HG02885 (cell line): ENCODE data around the gene CRYBB1.
A peak's percentile ranks its signal among the peaks of the same experiment; 100 is the strongest.

Experiments
- ATAC-seq: cut with Tn5 transposase; IDR thresholded peaks from one replicate; pipeline ENCODE4 v1.9.1; 2021; ENCODE audit warnings: mild to moderate bottlenecking; ENCODE audit not compliant: unreplicated experiment, poor library complexity

CRYBB1 gene

DNA sequence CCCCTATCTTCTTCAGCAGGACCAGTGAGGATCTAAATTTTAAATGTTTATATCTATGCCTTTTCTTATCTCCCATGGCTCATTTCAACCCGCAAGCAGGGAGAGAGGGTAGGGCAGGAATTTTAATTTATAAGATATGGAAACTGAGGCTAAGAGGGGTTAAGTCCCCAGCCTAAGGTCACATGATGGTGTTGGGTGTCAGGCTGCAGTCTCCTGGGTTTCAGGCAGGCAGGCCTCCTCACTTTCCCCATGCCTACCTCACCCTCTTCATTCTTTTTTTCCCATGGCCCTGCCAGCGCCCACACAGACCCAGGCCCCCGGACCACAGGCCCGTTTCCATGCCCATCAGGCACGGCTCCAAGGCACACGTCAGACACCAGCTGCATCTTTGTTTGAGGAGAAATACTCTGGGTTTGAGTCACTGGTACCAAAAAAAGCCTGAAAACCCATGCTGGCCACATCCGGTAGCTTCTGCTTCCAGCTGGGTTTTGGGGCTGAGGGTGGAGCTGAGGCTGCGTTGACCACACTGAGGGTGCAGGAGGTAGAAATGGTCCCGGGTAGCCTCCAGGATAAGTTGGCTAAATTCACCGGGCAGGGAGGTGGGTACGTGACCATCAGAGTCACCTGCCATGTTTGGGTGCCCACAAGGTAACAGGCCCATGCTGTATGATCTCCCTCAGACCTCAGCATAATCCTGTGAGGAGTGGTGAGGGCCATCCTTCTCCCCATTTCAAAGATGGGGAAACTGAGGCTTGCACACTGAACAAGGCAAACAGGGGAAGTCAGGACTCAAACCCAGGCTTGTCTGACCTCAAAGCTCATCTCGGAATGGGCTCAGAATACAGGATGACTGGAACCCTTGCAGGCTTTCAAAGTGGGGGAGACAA, 7.5 kb downstream of the CRYBB1 start:
- peak; percentile 88 for ATAC-seq

DNA sequence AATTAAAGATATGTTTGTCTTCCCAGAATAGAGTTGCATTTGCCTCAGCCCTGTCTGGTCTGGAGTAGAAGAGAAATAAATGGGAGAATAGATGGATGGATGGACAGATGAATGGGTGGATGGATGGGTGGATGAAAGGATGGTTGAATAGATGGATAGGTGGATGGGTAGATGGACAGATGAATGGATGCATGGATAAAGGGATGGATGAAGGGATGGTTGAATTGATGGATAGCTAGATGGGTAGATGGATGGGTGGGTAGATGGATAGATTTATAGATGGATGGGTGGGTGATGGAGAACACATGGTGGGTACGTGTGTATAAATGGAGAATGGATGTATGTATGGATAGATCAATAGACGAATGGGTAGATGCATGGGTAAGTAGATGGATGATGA, 8.5 kb downstream of the CRYBB1 start:
- no peak for ATAC-seq

DNA sequence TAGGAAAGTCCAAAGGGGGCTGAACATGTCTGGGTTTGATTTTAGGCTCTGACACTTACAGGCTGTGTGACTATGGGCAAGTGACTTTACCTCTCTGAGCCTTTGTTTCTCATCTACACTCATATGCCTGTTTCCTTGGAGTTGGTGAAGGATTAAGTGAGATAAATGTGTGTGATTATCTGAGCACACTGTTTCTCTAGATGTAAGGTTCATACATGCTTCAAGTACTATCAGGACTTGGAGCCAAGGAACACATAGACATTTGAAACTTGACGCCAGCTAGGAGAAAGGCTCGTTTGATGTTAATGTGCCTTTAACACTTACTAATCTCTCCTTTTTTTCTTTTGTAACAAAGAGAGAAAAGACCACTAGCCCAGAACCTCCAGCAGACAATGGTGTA, 9.7 kb downstream of the CRYBB1 start:
- ATAC-seq = no peak

DNA sequence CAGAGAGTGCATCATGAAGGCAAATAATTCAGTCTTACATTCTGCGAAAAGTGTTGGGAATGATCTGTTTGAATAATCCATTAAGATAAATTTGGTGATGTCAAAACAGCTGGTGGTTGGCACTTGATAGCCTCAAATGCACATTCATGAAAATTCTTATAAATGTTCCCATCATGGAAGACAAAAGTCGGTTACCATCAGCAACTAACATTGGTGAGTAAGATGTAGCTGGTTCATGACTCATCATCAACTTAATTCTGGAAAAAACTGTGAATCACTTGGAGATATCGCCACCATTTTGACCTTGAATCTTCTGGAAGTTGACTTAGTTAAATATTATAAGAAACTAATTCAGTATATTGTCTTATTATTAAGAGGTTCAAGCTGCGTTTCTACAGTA, 11.2 kb downstream of the CRYBB1 start:
- ATAC-seq = no peak

DNA sequence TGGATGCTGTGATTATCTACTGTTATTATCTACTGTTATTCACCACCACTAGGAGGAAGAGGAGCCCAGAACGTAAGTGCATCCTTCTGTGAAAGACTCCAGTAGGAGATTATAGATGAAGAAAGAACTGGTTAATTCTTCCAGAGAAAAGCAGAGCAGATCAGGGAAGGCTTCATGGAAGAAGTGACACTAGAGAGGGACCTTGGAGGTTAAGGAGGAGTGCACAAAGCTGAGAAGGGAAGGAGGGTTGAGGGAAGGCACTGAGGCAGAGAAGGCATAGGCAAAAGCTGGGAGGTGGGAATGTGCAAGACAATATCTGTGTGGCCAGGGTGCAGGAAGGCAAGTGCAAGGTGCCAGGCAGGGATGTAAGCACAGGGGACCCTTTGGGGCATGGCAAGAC, 13.5 kb downstream of the CRYBB1 start:
- no peak for ATAC-seq

DNA sequence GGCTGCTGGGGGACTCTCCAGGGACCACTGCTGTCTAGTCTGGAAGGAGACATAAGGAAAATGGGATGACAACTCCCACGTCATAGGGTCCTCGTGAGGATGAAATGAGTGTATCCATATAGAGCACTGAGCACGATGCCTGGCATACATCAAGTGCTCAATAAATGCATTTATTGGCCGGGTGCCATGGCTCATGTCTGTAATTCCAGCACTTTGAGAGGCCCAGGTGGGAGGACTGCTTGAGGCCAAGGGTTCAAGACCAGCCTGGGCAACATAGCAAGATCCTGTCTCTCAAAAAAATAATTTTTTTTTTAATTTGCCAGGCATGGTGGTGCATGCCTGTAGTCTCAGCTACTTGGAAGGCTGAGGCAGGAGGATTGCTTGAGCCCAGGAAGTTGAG, 15.7 kb downstream of the CRYBB1 start:
- ATAC-seq = no peak

DNA sequence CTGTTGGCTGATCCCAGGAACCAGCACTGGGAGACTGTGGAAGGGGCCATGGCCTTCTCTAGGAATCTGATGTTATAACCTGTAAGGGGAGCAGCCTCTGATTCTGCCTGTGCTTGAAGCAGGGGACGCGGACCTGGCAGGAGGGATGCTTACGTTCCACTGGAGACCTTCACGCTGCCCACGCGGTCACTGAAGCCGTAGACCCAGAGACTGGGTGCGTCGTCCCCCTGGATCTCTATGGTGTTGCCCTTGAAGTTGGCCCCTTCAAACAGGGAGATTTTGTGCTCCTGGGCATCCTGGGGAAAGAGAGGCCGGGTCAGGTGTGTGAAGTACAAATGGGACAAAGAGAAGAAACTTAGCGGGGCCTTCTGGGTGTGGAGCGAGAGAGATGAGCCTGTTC, 16.1 kb downstream of the CRYBB1 start:
- no peak for ATAC-seq

DNA sequence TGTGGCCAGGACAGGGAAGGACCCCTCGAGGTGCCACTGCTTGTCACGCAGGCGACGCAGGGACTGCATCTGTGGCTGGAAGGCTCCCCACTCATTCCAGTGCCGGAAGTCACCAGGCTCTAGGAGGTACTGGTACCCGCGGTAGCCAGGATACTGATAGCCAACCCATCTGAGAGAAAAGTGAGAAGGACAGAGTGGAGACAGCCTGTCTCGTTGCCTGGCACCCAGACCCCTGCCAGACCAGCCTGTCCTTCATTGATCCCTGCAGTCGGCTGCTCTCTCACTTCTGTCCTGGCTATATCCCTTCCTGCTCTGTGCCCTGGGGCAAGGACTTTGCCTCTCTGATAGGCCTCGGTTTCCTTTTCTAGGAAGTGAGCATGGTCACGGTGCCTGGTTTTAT, 18.3 kb downstream of the CRYBB1 start:
- no peak for ATAC-seq

DNA sequence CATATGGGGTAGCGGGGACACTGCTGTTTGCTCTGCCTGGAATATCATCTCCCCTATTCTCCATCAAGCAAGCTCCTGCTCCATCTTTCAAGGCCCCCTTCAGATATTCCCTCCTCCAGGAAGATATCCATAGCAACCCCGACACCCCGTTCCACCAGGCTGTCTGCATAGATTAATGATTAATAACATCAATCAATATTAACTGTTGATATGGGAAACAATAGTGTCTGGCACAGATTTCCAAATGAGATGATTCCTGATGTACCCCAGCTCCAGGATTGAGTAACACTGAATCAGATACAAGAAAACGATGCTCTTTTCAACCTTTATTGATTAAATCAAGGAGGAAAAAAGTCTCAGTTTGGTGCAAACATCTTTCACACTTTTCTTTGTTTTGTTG, 20.3 kb downstream of the CRYBB1 start:
- no peak for ATAC-seq

DNA sequence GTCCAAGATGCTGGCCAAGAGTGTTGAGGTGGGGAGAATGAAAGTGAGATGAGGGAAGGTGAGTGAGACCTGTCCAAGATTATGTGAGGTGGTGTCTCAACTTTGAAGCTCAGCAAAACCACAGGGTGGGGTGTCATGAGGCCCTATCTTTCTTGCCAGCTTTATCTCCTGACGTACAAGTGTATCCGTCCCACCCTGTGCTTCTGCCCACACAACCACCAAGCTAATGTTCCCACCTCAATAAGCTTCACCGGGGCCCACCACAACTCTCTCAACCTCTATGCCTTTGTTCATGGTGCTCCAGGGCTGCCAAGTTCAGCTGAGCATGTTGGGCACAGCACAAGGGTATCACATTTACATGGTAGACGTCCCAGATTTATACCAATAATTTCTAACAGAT, 20.8 kb downstream of the CRYBB1 start:
- ATAC-seq = no peak

DNA sequence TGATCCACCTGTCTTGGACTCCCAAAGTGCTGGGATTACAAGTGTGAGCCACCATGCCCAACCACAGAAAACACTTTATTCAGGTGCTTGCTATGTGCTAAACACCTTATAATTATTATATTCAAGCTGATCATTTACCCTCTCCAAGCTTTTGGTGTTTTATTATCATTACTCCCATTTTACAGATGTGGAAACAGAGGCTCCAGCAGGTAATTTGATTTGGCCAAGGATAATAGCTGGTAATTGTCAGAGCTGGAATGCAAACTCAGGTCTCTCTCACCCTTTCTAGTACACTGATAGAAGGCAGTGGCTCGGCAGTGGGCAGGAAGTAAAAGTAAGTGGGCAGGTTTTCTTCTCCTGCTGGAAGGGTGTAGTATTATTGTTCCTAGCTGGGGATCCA, 24.1 kb downstream of the CRYBB1 start:
- ATAC-seq = no peak

DNA sequence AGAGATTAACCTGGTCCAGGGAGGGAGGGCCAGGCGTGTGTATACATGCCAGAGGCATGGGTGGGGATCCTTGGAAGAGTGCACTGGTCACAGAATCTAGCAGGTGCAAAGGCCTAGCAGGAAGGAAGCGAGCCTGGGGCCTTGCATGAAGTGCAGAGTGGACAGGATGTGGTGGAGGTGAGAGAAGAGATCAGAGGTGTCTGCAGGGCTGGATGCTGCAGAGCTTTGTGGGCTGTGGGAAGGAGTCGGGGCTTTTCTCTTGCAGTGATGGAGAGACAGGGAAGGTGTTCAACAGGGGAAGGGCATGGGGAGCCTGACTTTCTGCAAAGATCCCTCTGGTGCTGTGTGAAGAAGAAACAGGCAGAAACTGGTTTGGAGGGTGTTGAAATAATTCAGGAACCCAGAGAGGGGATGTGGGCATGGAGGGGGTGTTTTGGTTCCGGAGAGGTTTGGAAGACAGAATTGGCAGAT, 25.4 kb downstream of the CRYBB1 start:
- peak; percentile 48 for ATAC-seq

DNA sequence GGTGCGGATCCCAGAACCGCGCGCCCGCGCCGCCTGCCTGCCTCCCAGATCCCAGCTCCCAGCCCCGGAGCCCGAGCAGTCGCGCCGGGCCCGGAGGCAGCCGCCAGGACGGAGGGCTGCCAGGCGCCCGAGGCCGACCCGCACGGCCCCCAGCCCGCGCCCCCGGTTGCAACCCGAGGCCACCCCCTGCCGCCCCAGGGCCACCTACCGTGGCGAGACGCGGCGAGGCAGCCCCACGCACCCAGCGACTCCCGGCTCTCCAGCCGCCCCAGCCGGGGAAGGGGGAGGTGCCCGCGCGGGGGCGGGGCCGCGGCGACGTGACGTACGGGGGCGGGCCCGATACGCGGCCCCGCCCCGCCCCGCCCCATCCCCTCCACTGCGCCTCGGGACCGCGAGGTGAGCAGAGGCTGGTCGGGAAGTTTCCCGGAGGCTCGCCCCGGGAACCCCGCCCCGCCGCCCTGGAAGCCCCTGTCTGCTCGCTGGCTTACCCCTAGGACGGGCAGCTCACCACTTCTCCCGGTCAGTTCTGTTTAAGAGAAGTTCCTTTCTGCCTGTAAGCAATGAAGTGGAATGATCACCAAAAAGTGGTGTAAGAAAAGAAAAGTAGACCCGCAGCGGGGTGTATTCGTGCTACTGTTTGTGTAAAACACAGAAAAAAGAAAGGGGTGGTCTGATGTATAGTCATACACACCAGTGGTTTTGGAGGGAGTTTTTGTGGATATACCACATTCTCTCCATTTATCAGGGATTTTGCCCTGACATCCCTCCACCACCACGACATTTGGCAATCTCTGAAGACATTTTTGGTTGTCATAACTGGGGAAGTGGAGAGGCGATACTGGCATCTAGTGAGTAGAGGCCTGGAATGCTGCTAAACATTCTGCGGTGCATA, 27.7 kb downstream of the CRYBB1 start, which contains the start of gene TPST2:
Gene TPST2 (minus strand): TSS at position 288 of the 892 bp plus-strand sequence. CDS start 48,502 bp downstream, outside the sequence.
- ATAC-seq = peak; percentile 75

DNA sequence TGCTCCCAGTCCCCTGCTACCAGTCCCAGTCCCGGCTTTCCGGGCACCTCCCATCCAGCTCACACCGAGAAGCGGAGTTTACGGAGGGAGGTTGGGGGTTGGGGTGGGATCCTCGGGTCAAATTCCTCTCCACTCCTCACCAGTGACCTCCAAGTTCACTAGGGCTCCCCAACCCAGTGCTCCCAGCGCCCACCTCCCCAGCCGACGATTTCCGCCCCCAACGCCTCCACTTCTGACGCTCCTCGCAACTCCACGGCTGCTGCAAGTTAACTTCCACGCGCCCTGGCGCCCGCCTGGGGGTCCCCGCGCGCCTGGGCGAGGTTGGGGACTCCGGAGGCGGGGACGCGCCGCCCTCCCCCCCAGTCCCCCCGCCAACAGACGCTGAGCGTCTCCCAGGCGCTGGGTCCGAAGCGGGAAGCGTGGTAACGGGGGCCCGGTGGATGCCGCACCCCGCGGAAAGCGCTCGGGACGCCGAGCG, 28.4 kb downstream of the CRYBB1 start:
- ATAC-seq = no peak

DNA sequence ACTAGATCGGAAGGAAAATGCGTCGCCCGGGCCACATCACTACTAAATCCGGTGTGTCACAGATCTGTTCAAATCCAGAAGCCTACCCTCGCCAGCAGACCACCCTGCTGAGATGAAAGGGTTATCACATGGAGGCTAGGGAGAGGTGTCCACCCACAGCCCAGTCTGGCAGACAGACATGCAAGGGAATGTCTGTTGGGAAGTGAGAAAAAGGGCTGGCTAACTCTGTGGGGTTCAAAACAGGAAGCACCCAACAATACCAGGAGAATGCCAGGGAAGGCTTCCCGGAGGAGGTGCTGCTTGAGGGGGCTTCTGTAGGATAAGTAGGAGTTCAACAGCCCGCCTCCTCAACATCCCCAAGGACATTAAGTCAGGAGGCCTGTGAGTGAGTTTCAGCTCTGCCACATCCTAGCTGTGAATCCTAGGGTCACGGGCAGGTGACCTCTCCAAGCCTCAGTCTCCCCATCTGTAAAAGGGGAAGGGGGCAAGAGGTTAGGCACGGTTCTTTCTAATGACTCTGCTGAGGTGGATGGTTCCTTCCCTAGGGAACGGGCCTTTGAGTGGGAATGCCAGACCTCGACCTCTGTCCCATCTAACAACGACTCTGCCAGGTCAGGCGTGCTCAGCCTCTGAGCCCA, 29.0 kb downstream of the CRYBB1 start:
- no peak for ATAC-seq

DNA sequence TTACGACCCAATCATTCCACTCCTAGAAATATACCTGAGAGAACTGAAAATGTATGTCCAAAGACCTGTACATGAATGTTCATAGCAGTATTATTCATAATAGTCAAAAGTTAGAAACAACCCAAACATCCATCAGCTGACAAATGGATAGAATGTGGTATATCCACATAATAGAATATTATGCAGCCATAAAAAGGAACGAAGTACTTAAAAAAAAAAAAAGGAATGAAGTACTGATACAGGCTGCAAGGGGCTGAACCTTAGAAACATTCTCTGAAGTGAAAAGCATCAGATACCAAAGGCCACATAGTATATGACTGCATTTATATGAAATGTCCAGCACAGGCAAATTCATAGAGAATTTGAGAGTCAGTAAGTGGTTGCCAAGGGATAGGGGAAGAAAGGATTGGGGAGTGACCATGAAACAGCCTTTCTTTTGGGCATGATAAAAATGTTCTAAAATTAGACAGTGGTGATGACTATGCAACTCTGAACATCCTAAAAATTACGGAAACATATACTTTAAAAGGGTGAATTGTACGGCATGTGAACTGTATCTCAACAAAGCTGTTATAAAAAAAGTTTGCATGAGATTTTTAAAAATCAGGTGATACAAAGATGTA, 29.7 kb downstream of the CRYBB1 start:
- ATAC-seq = no peak

DNA sequence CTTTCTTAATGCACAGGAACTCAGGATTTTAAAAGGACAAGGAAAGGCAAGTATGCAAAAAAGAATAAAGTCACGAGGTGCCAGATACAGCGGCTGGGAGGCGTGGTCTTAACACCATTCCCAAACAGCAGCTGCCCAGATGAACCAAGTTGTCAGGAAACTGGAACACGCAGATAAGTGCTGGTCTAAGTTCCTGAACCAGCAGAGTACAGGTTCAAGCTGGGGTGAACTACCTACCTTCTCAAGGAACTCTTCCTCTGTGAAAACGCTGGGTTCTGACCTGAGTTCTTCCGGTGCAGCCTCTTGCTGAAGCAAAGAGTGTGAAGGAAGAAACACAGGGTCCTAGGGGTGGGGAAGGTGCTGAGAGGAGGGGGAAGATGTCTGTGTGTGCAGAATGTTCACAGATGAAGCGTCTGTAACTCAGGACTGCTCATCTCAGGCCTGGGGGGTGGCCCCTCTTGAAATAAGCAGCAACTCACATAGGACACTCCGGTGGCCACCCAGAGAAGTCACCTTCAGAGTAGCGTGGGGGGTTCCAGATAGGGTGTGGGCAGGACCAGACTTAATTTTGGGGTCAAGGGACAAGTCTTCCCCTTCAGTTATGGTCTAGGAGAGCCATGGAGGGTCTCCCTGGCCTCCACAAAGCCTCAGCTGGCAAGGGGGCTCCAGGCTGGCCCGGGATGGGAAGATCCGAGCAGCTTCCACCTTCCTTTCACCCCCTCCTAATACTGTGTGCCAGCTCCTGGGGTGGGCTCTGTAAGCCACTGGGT, 31.1 kb downstream of the CRYBB1 start:
- no peak for ATAC-seq

DNA sequence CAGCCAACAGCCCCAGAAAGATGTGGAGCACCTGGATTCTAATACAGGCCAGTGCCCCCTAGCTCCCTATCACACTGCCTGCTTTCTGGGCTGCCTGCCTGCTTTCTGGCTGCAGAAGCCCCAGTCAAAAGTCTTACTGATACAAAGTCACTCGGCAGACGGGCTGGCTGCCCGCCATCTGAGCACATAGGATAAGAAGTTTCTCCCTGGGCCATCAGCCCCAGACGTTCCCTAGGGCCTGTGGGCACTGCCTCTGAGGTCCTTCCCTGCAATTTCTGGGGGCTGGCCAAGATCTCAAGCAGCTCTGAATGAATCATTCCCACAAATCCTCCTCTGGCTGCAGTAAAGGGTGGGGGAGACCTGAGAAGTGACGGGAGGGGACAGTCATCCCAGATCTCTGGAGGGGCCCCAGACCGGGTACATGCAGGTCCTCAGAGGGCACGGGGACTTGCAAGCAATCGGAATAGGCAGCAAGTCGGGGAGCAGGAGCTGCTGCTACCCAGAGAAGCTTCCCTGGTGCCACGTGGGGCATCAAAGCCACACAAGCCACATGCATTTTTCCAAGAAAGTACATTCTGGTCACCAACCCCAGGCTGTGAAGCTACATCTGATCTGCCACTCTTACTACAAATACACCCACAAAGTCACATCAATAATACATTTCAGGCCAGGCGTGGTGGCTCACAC, 32.6 kb downstream of the CRYBB1 start:
- no peak for ATAC-seq

DNA sequence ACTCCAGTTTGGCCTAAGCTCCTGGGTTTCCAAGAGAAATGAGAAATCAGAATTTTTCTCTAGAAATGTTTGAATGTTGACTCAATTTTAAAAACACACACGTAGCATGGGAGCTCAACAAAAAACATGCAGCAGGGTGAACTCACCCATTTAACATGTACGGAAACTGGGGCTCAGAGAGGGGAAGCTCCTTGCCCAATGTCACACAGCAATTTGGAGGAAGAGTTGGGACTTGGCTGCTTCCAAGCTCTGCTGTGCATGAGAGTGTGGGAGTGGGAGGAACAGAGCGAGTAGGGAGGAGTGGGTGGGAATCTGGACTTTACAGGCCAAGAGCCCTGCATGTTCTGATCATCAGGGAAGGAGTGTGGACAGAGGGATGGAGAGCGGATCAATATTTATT, 33.8 kb downstream of the CRYBB1 start:
- ATAC-seq = no peak
